HG03521 (cell line): ENCODE data around the gene AOPEP.

Experiments
- ATAC-seq: cut with Tn5 transposase; IDR thresholded peaks from one replicate; pipeline ENCODE4 v1.9.1; 2021; ENCODE audit warnings: mild to moderate bottlenecking, moderate library complexity; ENCODE audit not compliant: unreplicated experiment

The AOPEP gene

DNA sequence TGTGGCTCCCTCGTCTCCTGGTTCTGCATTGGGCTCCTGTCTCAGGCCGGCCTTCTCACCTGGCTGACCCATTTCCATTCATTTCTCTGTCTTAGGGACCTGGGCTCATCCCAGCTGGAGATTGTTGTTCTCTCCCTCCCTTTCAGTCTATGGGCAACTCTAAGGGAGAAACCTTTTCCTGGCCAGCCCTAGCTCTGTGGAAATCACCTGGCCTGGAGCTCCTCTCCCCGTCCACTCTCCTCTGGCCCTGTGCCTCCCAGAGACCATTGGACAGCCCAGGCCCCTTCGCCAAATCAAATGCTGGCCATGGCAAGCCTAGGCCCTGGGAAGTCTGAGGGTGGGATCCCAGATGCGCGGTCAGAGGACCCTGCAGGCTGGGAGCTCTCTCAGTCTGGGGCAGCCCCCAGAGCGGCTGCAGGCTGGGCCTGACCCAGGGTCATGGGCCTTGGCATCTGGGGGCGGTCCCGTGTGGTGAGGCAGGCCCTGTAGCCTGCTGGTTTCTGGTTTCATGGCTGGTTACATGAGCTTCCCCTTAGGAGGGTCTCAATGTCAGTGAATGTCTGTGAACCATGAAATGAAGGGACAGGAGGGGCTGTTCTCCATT is 253.5 kb downstream of the AOPEP start:
- no peak for ATAC-seq

DNA sequence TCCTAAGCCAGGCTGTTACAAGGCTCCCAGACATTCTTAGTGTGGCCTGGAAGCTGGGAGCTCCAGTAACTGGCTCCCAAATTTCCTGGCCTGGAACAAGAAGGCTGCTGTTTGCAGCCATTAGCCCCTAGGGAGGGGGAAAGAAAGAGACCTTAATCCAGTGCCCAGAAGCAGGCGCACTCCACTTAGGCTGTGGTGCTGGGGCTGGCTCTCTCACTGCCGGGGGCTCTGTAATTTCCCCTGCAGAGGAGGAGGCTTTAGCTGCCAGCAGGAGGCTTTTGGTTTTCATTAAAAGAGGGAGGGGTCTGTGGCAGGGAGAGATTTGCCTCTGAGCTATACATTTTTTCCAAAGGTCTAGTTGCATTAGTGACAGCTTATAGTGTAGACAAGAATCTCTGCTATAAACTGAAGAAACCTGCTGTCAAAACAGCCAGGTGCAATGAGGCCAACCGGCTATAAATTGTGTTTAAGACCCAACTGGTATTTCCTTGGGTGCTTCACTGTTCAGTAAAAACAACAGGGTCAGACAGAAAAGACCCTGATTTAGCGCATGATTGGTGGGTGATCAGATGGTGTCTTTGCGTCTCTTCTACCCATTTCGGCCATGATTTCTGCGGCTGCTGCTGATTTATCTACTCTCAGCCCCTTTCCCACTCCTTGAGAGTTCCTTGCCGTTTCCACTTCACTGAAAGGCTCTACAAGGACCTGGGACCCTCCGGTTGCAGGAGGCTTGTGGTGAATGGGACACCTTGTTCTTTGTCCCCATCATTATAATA is 254.6 kb downstream of the AOPEP start:
- ATAC-seq = no peak

DNA sequence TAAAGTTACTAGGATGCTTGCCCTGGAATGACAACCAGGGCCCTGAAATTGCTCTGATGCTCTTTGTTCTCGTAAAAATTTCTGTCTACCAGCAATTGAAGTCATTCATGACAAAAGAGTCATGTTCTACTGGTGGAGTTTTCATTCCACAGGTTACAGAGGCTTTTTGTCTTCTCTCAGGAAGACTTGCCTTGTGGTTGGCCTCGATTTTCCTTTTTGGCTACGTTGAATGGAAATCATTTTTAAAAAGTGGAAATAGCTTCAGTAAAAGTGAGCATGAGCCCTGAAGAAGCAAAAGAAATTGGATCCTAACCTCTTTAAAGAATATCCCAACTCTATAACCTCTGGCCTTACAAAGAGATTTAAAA is 255.2 kb downstream of the AOPEP start:
- ATAC-seq = no peak

DNA sequence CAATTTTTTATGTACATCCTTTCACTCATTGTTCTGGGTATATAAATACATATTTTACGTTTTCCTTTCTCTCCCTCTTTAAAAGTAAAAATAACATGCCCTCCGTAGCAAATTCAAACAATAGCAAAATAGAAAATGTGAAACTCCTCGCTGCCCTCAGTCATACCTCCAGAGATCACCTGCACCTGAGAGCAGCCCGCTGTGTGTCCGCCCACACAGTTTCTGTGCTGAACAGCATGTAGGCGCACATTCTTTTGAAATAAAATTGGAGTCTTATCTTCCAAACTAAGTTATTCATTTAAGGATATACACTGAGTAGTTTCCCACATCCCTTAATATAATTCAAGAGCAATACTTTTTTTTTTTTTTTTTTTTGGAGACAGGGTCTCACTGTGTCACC is 255.7 kb downstream of the AOPEP start:
- ATAC-seq = no peak

DNA sequence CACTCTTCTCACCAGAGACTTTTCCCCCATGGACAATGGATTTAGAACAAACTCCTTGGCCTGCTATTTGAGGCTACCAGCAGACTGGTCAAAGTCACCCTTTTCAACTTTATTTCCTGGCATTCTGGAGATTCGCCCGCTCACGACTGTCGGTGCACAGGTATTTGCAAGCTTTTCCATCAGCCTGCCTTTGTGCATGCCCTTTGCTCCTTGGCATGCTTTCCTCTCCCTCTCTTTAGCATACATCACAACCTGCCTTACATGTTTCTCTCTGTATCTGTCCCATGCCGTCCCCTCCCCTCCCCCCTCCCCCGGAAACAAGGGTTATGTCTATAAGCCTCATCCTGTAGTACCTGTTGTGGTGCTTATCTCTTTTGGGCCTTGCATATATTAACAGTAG is 257.1 kb downstream of the AOPEP start:
- no peak for ATAC-seq

DNA sequence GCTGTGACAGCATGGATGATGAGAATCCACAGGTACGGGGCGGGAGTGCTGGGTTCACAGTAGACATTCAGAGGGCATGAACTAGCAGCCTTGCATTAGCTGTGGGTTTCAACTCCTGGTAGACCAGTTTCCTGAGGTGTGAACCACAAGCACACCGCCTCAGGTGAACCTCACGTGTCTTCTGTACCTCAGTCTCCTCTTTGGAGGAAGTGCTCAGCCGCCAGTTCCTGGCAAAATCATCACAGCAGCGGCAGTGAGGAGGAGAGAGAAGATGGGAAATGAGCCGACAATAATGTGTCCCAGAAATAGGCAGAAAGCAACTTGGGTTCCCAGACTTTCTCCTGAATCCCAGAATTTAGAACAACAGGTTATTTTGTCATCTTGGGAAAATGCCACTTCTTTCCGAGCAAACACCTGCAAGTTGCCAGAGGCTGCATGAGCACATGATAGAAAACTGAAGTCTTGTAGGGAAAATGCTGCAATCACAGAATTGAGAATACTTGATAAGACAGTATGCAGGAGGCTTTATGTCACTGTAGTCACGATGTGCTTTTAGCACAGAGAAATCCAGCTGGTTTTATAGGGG is 258.5 kb downstream of the AOPEP start:
- no peak for ATAC-seq

DNA sequence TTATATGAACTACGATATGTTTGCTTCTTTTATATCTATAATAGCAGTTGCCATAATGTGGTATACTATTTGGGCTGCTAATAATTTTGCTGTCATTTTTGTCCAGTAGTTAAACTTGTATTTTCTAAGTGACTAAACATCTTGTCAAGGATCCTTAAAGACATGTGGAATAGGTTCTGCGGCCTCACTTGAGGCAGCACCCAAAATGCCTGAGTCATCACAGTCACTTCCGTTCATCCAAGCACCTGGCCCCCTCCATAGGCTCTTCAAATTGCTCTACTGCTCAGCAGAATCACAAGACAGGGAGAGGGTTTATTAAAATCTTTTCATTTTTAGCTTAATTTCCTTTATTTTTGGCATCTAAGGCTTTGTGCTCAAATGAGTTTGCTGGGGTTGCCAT is 259.1 kb downstream of the AOPEP start:
- no peak for ATAC-seq

DNA sequence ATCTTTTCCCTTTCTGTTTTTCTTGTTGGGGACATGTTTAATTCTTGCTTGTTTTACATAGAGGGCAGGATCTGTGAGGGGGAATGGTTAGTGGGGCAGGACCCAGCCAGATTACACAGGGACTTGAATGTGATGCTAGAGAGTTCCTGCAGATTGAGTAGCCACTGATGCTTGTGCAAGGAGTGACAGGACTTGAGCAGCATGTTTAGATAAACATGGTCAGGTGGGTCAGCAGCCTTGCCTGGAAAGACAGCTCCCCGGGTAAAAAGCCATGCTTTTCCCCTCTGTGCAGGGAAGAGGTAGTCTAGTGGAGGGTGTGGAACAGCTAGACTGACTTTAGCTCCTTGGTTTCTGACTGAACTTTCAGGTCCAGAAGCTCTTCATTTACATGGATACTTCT is 261.2 kb downstream of the AOPEP start:
- no peak for ATAC-seq

DNA sequence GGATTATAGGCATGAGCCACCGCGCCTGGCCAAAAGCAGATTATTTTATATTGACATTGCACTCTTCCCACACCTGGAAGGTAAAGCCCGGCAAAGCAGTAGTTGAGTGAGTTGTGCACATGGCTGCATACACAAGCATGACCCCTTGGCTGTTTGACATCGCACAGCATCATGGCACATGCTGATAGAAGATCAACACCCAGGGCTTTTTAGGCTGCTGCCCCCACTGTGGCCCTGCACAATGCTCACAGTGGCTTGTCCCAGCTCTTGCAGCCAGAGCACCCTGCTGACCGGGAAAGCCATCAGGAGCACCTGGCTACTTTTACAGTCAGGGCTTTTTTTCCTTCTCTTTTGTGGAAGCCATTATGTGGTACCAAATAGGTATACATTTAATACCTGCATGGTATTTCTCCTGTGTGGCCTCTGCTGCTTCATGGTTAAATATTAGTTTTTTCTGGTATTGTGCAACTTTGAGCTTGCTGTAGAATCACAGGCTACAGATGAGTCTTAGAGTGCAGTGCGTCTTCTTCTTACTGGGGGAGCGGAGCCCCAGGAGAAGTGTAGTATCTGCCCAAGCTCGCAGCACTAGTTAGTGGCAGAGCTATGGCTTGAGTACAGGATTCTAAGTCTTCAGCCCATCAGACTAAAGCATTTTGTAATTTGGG is 264.5 kb downstream of the AOPEP start:
- no peak for ATAC-seq

DNA sequence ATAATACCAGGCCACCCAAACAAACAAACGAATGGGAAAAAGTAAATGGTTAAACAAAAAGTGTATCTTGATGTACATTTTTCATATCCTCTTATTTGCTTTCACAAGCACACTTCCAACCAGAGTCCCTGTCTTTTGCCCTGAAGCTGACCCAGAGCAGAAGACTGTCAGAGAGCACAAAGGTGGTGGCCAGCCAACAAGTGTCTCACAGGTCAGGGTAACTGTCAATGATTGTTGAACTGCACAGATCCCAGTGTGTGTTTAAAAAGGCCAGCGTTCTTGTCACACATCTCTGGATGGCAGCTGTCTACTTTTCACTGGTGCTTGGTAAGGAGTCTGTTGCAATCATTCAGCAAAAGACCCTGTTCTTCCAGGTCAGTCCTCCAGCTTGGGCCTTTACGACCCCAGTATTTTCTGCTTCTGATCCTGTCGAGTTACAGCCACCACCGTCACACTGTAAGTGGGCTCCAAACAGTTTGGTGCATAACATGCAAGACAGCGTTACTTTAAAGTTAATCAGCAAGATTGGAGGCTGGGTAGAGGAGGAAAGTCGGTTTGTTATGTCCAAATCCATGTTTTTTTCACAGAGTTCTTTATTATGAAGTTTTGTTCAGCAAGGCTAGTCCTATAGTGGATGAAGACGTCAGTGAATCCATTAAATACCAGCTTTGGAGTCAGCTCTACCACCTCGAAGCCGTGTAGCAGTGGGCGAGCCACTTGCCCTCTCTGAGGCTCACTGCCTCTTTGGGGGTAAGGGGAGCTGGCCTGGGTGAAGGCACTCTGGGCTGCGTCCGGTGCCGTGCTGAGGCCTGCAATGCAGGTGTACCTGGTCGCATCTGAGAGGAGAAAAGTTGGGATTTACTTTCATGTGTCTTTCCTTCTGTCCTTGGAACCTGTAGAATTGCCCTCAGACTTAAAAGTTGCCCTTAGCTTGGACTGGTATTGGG is 265.7 kb downstream of the AOPEP start:
- ATAC-seq = no peak

DNA sequence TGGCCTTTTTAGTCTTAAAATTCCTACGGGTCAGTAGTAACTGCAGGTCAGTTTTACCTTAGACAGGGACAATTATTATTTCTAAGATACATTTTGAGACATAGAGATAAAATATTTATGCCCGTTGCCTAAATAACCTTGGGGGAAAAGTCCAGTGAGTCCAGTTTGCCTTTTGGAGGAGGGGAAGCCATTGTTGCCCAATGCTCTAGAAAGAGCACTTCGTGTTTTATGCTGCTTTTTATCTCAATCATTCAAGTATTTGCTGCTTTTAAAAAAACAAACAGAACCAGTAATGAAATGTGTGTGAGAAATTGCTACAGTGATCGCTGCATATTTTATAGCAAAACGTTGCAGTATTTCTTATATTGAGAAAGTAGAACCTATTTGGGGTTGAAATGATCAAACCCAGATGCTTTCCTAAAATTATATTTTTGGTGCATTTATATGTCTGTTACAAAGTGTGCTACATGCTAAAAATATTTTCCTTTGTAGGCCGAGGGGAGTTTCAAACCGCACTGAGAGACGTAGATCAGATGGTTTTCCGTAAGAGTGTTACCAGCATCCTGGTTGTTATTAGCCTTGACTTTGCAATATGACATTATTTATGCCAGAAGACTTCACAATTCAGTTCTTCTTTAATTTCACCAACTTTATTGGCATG is 266.8 kb downstream of the AOPEP start:
- no peak for ATAC-seq

DNA sequence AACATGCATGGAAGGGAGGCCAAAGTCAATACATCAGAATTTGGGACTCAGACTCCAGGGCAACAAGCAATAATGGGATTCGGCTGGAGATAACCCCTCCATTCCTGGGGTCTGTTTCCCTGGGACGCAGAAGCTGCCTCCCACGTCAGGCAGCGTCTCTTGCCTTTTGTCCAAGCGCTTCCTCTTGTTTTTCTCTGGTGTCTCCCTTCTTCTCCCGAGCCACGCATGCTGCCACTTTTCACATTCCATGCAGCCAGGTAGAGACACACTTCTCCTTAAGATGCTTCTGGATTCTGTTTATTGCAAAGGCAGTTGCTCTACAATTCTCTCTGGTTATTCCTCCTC is 267.3 kb downstream of the AOPEP start:
- ATAC-seq = no peak

DNA sequence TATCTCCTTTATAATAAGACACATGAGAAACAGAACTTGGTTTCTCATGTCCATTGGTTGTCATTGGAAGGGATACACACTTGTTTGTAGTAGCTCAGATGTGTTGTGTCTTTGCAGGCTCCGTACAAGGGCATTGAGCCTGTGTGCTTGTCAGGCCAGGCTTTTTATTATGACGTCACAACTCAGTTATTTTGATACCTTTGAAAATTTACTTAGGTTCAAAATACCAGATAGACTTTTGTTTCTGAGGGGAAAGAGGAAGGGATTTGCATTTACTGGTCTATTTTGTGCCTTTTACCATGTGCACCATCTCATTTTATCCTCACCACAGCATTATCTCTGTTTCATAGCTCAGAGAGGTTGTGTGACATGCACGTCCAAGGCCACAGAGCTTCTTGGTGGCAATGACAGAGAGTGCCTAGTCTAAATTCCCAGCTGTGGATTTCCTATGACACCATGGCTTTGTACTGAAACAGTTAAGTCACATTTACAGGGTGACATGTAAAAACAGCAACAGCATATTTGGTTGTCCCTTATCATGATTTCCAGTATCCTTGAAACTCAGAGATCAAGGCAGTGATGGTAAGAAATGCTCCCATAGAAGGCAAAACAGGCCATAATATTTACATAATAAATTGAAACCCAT is 268.7 kb downstream of the AOPEP start:
- ATAC-seq = no peak

DNA sequence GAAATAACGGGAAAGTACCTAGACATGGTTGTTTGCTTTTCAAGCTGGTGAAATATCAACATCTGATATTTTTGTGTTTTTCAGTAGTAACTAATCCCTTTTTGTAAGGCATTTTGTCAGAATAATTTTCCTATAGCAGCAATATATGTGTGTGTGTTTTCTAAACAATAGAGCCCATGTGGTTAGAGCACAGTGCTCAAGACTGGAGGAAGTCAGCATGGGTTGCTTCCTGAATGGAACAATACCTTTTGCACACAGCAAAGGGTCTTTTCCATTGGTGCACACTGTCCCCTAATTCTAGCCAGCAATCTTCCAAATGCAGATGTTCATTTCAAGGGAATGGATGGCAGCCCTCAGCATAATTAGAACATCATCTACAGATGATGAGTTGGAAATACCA is 270.1 kb downstream of the AOPEP start:
- no peak for ATAC-seq

DNA sequence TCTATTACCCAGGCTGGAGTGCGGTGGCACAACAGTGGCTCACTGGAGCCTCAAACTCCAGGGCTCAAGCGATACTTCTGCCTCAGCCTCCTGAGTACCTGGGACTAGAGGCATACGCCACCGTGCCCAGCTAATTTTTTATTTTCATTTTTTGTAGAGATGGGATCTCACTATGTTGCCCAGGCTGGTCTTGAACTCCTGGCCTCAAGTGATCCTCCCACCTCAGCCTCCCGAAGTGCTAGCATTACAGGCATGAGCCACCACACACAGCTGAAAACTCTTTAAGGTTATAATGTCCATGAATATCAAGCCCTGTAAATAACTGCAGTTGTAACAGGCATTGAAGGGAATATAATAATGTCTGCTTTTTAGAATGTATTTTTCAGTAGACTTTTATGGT is 271.2 kb downstream of the AOPEP start:
- no peak for ATAC-seq

DNA sequence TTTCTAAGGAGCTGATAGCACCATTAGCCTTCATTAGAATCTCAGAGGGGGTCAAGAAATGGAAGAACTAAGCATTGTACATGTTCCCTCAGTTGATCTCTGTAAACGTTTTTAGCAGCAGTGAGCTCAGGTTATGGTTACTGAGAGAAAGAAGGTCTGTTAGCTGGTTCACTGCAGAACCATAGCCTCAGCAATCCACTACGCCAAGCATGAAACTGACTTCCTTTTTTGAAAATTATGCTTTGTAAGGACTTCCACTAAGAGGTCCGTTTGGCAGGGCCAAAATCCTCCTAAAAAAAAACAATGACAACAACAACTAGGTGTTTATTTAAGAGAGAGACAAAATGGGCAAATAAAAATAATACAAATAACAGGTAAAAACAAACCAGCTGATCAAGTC is 273.3 kb downstream of the AOPEP start:
- no peak for ATAC-seq

DNA sequence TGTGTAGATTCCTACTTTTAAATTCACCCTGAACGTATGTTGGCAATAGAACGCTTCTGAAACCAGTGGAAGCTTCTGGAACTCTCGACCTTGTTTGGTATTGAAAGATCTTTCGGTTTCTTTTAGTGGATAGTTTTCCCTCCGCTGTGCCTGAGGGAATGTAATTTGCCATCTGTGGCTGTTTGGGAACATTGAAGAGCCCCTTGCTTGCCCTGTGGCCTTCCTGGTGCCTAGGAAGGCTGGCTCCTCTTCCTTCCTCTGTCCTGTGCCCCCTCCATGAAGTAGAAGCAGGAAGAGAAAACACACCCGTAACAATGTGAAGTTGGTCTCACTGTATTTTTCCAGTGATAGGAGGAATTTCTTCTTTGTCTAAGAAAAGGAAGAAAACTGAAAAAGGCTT is 274.3 kb downstream of the AOPEP start:
- ATAC-seq = no peak

DNA sequence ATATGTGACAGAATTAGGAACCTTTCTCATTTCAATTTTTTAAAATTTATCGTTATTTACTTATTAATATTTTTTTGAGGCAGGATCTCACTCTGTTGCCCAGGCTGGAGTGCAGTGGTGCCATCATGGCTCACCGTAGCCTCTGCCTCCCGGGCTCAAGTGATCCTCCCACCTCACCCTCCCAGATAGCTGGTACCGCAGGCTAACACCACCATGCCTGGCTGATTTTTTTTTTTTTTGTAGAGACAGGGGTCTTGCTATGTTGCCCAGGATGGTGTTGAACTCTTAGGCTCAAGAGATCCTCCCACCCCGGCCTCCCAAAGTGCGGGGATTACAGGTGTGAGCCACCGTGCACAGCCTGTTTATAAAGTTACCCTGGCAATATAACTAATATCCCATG is 275.2 kb downstream of the AOPEP start:
- ATAC-seq = no peak

DNA sequence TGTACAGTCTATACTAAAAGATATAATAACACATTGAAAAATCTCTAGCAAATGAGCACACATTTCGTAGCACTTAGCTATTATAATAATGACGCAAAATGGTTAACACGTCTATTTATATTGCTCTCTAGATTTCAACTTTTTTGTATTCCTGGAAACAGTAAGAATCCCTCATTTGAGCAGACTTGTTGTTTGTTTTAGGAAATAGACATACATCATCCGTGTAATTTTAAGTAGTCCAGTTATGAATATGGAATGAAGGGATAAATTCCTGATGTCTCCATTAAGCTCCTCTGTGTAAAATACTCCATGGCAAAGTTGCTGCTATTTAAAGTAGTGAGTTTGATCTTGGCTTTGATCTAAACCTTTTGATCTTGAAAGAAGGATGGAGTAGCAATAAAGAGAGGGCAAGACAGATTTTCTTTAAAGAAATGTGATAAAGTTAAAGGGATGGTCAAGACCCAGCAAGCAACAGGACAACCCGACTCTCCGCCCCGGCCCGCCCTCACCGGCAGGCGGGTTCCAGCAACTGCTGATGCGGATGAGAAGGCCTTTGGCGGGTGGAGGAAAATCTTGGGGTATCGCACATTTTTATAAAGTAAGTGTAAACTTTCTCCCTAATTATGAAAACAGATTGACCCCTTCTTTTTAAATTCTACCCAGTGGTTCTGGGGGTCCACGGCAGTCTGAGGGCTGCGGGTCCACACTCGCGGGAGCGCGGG is 277.4 kb downstream of the AOPEP start:
- no peak for ATAC-seq
